Measurements from ENCODE around the gene PAX2. TPM values are rescaled to one million over a fixed set of nuclear protein-coding genes. Genes with fewer than 3 reads are reported as not detected.

The PAX2 gene
- total and polyA plus RNA-seq, 2 experiments from 2014 or later: not detected

DNA sequence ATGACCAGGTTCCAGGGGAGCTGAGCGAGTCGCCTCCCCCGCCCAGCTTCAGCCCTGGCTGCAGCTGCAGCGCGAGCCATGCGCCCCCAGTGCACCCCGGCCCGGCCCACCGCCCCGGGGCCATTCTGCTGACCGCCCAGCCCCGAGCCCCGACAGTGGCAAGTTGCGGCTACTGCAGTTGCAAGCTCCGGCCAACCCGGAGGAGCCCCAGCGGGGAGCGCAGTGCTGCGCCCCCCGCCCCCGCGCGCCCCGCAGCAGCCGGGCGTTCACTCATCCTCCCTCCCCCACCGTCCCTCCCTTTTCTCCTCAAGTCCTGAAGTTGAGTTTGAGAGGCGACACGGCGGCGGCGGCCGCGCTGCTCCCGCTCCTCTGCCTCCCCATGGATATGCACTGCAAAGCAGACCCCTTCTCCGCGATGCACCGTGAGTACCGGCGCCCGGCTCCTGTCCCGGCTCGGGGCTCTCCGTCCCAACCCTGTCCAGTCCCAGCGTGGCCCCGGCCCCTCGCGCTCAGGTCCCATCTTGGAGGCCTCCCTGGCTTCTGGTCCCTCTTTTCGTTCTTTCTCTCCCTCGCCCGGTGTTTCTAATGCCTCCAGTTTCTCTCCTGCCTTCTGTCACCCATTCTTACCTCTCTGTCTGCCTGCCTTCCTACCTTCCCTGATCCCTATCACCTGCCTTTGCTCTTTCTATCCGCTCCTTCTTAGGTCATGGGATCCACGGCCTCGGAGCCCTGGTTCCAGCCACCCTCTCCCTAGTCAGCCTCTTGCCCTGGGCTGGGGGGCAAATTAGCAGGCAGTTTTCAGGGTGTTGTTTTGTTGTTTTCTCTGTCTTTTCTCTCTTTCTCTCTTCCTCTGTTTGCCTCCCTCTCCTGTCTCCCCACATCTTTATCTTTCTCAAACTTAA, 751 bp downstream of the PAX2 start:
- TF ChIP-seq, protein P1, sequence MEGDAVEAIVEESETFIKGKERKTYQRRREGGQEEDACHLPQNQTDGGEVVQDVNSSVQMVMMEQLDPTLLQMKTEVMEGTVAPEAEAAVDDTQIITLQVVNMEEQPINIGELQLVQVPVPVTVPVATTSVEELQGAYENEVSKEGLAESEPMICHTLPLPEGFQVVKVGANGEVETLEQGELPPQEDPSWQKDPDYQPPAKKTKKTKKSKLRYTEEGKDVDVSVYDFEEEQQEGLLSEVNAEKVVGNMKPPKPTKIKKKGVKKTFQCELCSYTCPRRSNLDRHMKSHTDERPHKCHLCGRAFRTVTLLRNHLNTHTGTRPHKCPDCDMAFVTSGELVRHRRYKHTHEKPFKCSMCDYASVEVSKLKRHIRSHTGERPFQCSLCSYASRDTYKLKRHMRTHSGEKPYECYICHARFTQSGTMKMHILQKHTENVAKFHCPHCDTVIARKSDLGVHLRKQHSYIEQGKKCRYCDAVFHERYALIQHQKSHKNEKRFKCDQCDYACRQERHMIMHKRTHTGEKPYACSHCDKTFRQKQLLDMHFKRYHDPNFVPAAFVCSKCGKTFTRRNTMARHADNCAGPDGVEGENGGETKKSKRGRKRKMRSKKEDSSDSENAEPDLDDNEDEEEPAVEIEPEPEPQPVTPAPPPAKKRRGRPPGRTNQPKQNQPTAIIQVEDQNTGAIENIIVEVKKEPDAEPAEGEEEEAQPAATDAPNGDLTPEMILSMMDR (IDR thresholded peaks at IDR 0.05; ENCODE audit: poor library complexity): no peak
- peak; percentile 84 for TF ChIP-seq EZH2 (IDR thresholded peaks at IDR 0.05; ENCODE audit: borderline replicate concordance)
- peak; percentile 87 for TF ChIP-seq EZH2phosphoT487 (IDR thresholded peaks at IDR 0.05; ENCODE audit: low read depth, severe bottlenecking, unreplicated experiment)
- Histone ChIP-seq H3K36me3 (replicated peaks; ENCODE audit: insufficient read depth, low read depth) (no peaks in the 10 kb centered on the region), H3K9me2 (replicated peaks; ENCODE audit: insufficient read depth) (no peaks in the 10 kb centered on the region), H3K79me2 (no peaks in the 10 kb centered on the region), H3K9me3 (ENCODE audit: low read depth) (no peaks in the 10 kb centered on the region), H3K4me3 (no peak overlapping the region), H3K27me3 (peaks cover 100% of the 10 kb centered on the region), H3K4me2 (peak overlapping the region; percentile 77), H4K20me1 (ENCODE audit: insufficient read depth, poor library complexity, severe bottlenecking) (no peaks in the 10 kb centered on the region), H3K27ac (no peak overlapping the region), H2AFZ (no peak overlapping the region), H3K4me1 (ENCODE audit: insufficient read depth) (peaks cover 31% of the 10 kb centered on the region)
- WGBS (ENCODE audit: low lambda C conversion rate, missing lambda C conversion rate): 2% methylated on average over 32 of the region's 54 CpGs
- DNase-seq (ENCODE audit: low spot score): no peak

- TF ChIP-seq, protein P1 (IDR thresholded peaks at IDR 0.05; ENCODE audit: poor library complexity): no peak
- TF ChIP-seq EZH2 (IDR thresholded peaks at IDR 0.05; ENCODE audit: borderline replicate concordance) (peak; percentile 25), EZH2phosphoT487 (IDR thresholded peaks at IDR 0.05; ENCODE audit: low read depth, severe bottlenecking, unreplicated experiment) (peak; percentile 18)
- DNase-seq (ENCODE audit: low spot score): no peak
- peaks cover 31% of the 10 kb centered on the region for H3K4me1 ChIP-seq (ENCODE audit: insufficient read depth)
- H3K27me3 ChIP-seq: peaks cover 100% of the 10 kb centered on the region
- no peak overlapping the region for H3K4me2 ChIP-seq
- no peaks in the 10 kb centered on the region for H3K9me2 ChIP-seq (replicated peaks; ENCODE audit: insufficient read depth)
- no peak overlapping the region for H3K4me3 ChIP-seq
- H3K79me2 ChIP-seq: no peaks in the 10 kb centered on the region
- no peaks in the 10 kb centered on the region for H4K20me1 ChIP-seq (ENCODE audit: insufficient read depth, poor library complexity, severe bottlenecking)
- no peak overlapping the region for H2AFZ ChIP-seq
- H3K27ac ChIP-seq: no peak overlapping the region
- WGBS (ENCODE audit: low lambda C conversion rate, missing lambda C conversion rate): 7% methylated on average over 9 of the region's 9 CpGs
- no peaks in the 10 kb centered on the region for H3K9me3 ChIP-seq (ENCODE audit: low read depth)
- no peaks in the 10 kb centered on the region for H3K36me3 ChIP-seq (replicated peaks; ENCODE audit: insufficient read depth, low read depth)
These were observed 1.5 kb downstream of the PAX2 start for GRCh38 chr10:100746784-100747455.

GRCh38 chr10:100747456-100748230, 2.3 kb downstream of the PAX2 start:
- DNase-seq (ENCODE audit: low spot score): no peak
- H3K27me3 ChIP-seq: peaks cover 100% of the 10 kb centered on the region

More at GRCh38 chr10:100747456-100748230, 2.3 kb downstream of the PAX2 start:
- 2% methylated on average over 54 of the region's 57 CpGs for WGBS (ENCODE audit: low lambda C conversion rate, missing lambda C conversion rate)
- peaks cover 31% of the 10 kb centered on the region for H3K4me1 ChIP-seq (ENCODE audit: insufficient read depth)
- no peaks in the 10 kb centered on the region for H4K20me1 ChIP-seq (ENCODE audit: insufficient read depth, poor library complexity, severe bottlenecking)
- H3K36me3 ChIP-seq (replicated peaks; ENCODE audit: insufficient read depth, low read depth): no peaks in the 10 kb centered on the region
- H3K27ac ChIP-seq: no peak overlapping the region
- H3K4me2 ChIP-seq: peak overlapping the region; percentile 54
- peak overlapping the region; percentile 81 for H2AFZ ChIP-seq
- H3K79me2 ChIP-seq: no peaks in the 10 kb centered on the region
- H3K4me3 ChIP-seq: no peak overlapping the region
- H3K9me2 ChIP-seq (replicated peaks; ENCODE audit: insufficient read depth): no peaks in the 10 kb centered on the region
- H3K9me3 ChIP-seq (ENCODE audit: low read depth): no peaks in the 10 kb centered on the region
- TF ChIP-seq EZH2 (IDR thresholded peaks at IDR 0.05; ENCODE audit: borderline replicate concordance) (peak; percentile 84), EZH2phosphoT487 (IDR thresholded peaks at IDR 0.05; ENCODE audit: low read depth, severe bottlenecking, unreplicated experiment) (peak; percentile 98)
- TF ChIP-seq, protein P1 (IDR thresholded peaks at IDR 0.05; ENCODE audit: poor library complexity): no peak

Measured in hepatocyte (in vitro differentiated cells).